ENCODE data around the gene GASK1A. TPM values are rescaled to one million over a fixed set of nuclear protein-coding genes. Genes with fewer than 3 reads are reported as not detected.

GASK1A gene
- total and polyA plus RNA-seq, 2 experiments from 2014 or later, result 2.6 to 11.1 TPM

DNA sequence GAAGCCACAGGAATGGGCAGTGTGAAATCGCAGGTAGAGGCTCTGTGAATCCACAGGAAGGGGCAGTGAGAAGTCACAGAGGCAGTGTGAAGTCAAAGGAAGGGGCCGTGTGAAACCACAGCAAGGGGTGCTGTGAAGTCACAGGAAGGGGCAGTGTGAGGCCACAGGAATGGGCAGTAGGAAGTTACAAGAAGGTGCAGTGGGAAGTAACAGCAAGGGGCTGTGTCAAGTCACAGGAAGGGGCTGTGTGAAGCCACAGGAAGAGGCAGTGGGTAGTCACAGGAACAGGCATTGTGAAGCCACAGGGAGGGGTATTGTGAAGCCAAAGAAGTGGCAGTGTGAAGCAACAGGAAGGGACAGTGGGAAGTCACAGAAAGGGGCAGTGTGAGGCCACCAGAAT lies 34.1 kb downstream of the GASK1A start:
- Histone ChIP-seq H3K79me2 (replicated peaks; ENCODE audit: insufficient read depth) (no peaks in the 10 kb centered on the region), H4K20me1 (replicated peaks; ENCODE audit: insufficient read depth) (no peaks in the 10 kb centered on the region), H3K4me2 (no peak overlapping the region), H3K9me2 (ENCODE audit: insufficient read depth) (peaks cover 7% of the 10 kb centered on the region; the same call in 1 of the 2 replicates), H3K4me3 (no peak overlapping the region), H3K36me3 (ENCODE audit: insufficient read depth) (no peaks in the 10 kb centered on the region), H3K27me3 (ENCODE audit: insufficient read depth) (no peaks in the 10 kb centered on the region), H3K4me1 (ENCODE audit: insufficient read depth) (no peaks in the 10 kb centered on the region), H2AFZ (no peak overlapping the region), H3F3A (replicated peaks; ENCODE audit: low read depth) (no peaks in the 10 kb centered on the region), H3K27ac (ENCODE audit: low read depth) (no peak overlapping the region)
- ATAC-seq (no peak), DNase-seq (ENCODE audit: low spot score) (no peak)
- H3K9me3 Mint-ChIP-seq, result no peaks in the 10 kb centered on the region
- no peak overlapping the region for H3K27ac Mint-ChIP-seq
- H3K36me3 Mint-ChIP-seq (ENCODE audit: low read depth), result no peaks in the 10 kb centered on the region; the same call in 2 of the 3 replicates
- H3K27me3 Mint-ChIP-seq (ENCODE audit: insufficient read depth, low read depth, poor library complexity), result no peaks in the 10 kb centered on the region
- H3K4me1 Mint-ChIP-seq, result no peaks in the 10 kb centered on the region
- no peak for TF ChIP-seq JUNB (IDR thresholded peaks at IDR 0.05; ENCODE audit: unreplicated experiment)
- TF ChIP-seq NANOG (IDR thresholded peaks at IDR 0.05; ENCODE audit: borderline replicate concordance), result no peak
- no peak for TF ChIP-seq POLR2AphosphoS5 (IDR thresholded peaks at IDR 0.05; ENCODE audit: low read depth)
- no peak for TF ChIP-seq EZH2phosphoT487 (IDR thresholded peaks at IDR 0.05; ENCODE audit: unreplicated experiment)
- no peak for TF ChIP-seq EZH2 (IDR thresholded peaks at IDR 0.05; ENCODE audit: low read depth, unreplicated experiment)
- TF ChIP-seq, protein P1, sequence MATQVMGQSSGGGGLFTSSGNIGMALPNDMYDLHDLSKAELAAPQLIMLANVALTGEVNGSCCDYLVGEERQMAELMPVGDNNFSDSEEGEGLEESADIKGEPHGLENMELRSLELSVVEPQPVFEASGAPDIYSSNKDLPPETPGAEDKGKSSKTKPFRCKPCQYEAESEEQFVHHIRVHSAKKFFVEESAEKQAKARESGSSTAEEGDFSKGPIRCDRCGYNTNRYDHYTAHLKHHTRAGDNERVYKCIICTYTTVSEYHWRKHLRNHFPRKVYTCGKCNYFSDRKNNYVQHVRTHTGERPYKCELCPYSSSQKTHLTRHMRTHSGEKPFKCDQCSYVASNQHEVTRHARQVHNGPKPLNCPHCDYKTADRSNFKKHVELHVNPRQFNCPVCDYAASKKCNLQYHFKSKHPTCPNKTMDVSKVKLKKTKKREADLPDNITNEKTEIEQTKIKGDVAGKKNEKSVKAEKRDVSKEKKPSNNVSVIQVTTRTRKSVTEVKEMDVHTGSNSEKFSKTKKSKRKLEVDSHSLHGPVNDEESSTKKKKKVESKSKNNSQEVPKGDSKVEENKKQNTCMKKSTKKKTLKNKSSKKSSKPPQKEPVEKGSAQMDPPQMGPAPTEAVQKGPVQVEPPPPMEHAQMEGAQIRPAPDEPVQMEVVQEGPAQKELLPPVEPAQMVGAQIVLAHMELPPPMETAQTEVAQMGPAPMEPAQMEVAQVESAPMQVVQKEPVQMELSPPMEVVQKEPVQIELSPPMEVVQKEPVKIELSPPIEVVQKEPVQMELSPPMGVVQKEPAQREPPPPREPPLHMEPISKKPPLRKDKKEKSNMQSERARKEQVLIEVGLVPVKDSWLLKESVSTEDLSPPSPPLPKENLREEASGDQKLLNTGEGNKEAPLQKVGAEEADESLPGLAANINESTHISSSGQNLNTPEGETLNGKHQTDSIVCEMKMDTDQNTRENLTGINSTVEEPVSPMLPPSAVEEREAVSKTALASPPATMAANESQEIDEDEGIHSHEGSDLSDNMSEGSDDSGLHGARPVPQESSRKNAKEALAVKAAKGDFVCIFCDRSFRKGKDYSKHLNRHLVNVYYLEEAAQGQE (IDR thresholded peaks at IDR 0.05; ENCODE audit: unreplicated experiment), result no peak
- TF ChIP-seq STAT1 (IDR thresholded peaks at IDR 0.05; ENCODE audit: unreplicated experiment), result no peak
- TF ChIP-seq, protein P2, sequence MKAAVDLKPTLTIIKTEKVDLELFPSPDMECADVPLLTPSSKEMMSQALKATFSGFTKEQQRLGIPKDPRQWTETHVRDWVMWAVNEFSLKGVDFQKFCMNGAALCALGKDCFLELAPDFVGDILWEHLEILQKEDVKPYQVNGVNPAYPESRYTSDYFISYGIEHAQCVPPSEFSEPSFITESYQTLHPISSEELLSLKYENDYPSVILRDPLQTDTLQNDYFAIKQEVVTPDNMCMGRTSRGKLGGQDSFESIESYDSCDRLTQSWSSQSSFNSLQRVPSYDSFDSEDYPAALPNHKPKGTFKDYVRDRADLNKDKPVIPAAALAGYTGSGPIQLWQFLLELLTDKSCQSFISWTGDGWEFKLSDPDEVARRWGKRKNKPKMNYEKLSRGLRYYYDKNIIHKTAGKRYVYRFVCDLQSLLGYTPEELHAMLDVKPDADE (IDR thresholded peaks at IDR 0.05), result no peak
- no peak for TF ChIP-seq ZNF114 (CRISPR knock-in tag; IDR thresholded peaks at IDR 0.05)
- no peak for TF ChIP-seq ZNF331 (CRISPR knock-in tag; IDR thresholded peaks at IDR 0.05; ENCODE audit: low read depth)
- TF ChIP-seq, protein P3, sequence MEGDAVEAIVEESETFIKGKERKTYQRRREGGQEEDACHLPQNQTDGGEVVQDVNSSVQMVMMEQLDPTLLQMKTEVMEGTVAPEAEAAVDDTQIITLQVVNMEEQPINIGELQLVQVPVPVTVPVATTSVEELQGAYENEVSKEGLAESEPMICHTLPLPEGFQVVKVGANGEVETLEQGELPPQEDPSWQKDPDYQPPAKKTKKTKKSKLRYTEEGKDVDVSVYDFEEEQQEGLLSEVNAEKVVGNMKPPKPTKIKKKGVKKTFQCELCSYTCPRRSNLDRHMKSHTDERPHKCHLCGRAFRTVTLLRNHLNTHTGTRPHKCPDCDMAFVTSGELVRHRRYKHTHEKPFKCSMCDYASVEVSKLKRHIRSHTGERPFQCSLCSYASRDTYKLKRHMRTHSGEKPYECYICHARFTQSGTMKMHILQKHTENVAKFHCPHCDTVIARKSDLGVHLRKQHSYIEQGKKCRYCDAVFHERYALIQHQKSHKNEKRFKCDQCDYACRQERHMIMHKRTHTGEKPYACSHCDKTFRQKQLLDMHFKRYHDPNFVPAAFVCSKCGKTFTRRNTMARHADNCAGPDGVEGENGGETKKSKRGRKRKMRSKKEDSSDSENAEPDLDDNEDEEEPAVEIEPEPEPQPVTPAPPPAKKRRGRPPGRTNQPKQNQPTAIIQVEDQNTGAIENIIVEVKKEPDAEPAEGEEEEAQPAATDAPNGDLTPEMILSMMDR (conservative IDR thresholded peaks at IDR 0.05; ENCODE audit: low read depth in 2 of 2), result no peak
- TF ChIP-seq, protein P4, sequence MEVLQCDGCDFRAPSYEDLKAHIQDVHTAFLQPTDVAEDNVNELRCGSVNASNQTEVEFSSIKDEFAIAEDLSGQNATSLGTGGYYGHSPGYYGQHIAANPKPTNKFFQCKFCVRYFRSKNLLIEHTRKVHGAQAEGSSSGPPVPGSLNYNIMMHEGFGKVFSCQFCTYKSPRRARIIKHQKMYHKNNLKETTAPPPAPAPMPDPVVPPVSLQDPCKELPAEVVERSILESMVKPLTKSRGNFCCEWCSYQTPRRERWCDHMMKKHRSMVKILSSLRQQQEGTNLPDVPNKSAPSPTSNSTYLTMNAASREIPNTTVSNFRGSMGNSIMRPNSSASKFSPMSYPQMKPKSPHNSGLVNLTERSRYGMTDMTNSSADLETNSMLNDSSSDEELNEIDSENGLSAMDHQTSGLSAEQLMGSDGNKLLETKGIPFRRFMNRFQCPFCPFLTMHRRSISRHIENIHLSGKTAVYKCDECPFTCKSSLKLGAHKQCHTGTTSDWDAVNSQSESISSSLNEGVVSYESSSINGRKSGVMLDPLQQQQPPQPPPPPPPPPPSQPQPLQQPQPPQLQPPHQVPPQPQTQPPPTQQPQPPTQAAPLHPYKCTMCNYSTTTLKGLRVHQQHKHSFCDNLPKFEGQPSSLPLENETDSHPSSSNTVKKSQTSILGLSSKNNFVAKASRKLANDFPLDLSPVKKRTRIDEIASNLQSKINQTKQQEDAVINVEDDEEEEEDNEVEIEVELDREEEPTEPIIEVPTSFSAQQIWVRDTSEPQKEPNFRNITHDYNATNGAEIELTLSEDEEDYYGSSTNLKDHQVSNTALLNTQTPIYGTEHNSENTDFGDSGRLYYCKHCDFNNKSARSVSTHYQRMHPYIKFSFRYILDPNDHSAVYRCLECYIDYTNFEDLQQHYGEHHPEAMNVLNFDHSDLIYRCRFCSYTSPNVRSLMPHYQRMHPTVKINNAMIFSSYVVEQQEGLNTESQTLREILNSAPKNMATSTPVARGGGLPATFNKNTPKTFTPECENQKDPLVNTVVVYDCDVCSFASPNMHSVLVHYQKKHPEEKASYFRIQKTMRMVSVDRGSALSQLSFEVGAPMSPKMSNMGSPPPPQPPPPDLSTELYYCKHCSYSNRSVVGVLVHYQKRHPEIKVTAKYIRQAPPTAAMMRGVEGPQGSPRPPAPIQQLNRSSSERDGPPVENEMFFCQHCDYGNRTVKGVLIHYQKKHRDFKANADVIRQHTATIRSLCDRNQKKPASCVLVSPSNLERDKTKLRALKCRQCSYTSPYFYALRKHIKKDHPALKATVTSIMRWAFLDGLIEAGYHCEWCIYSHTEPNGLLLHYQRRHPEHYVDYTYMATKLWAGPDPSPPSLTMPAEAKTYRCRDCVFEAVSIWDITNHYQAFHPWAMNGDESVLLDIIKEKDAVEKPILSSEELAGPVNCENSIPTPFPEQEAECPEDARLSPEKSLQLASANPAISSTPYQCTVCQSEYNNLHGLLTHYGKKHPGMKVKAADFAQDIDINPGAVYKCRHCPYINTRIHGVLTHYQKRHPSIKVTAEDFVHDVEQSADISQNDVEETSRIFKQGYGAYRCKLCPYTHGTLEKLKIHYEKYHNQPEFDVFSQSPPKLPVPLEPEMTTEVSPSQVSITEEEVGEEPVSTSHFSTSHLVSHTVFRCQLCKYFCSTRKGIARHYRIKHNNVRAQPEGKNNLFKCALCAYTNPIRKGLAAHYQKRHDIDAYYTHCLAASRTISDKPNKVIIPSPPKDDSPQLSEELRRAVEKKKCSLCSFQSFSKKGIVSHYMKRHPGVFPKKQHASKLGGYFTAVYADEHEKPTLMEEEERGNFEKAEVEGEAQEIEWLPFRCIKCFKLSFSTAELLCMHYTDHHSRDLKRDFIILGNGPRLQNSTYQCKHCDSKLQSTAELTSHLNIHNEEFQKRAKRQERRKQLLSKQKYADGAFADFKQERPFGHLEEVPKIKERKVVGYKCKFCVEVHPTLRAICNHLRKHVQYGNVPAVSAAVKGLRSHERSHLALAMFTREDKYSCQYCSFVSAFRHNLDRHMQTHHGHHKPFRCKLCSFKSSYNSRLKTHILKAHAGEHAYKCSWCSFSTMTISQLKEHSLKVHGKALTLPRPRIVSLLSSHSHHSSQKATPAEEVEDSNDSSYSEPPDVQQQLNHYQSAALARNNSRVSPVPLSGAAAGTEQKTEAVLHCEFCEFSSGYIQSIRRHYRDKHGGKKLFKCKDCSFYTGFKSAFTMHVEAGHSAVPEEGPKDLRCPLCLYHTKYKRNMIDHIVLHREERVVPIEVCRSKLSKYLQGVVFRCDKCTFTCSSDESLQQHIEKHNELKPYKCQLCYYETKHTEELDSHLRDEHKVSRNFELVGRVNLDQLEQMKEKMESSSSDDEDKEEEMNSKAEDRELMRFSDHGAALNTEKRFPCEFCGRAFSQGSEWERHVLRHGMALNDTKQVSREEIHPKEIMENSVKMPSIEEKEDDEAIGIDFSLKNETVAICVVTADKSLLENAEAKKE (CRISPR knock-in tag; IDR thresholded peaks at IDR 0.05), result no peak
- TF ChIP-seq CREB1 (CRISPR knock-in tag; IDR thresholded peaks at IDR 0.05; ENCODE audit: low read depth), result no peak
- H3K4me3 Mint-ChIP-seq, result no peak overlapping the region

Data from GM23338 (cell line).